ENCODE measurements around the gene HYDIN. TPM values are rescaled to one million over a fixed set of nuclear protein-coding genes. Genes with fewer than 3 reads are reported as not detected.

HYDIN gene
- total and polyA plus RNA-seq, 4 donors, result 2.4 to 43.3 (median 18.9) TPM

DNA sequence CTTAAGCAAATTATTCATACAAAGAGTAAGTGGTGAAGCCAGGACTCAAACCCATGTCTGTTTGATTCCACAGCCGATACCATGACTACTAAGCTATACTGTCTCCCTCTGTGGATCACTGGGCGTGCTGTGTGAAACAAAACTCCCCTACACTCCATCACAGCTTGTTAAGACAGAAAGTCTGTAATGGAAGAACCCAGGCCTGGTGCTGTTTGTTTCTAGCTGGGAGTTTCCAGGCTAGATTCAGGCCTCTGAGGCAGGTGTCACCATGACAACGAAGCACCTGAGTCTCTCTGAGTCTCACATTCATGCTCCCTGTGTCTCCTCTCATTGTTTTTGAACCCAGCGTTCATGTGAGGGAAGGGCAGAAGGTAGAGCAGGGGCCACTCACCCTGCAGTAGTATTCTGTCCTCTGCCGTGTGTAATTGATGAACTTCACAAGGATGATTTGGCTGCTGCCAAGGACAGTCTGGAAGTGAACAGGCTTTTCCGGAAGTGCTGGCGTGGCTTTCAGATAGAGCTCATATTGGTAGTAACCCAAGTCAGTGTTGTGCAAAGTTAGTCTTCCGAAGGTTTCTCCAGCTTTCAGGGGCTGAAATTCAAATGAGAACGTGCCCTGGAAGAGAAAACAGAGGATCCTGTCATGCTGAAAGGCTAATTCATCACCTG is 421.0 kb downstream of the HYDIN start:
- Histone ChIP-seq H3K4me3 (no peak overlapping the region), H3K9me3 (ENCODE audit: control insufficient read depth in 4 of 4, insufficient read depth in 3 of 4, low read length in 3 of 4) (no peaks in the 10 kb centered on the region), H3K9ac (ENCODE audit: insufficient read depth in 1 of 2, low read length in 2 of 2) (no peak overlapping the region), H3K4me1 (ENCODE audit: control insufficient read depth in 5 of 5, insufficient read depth in 5 of 5, low read length in 5 of 5) (no peaks in the 10 kb centered on the region), H3K27ac (ENCODE audit: low read depth in 1 of 2, low read length in 1 of 2) (no peak overlapping the region), H3K36me3 (ENCODE audit: control insufficient read depth in 4 of 4, insufficient read depth in 4 of 4, low read length in 4 of 4) (no peaks in the 10 kb centered on the region), H3K27me3 (ENCODE audit: control insufficient read depth in 3 of 3, insufficient read depth in 3 of 3, low read length in 2 of 3) (peaks cover 0 to 3% (median 2%) of the 10 kb centered on the region in 3 donors)
- ATAC-seq (ENCODE audit: insufficient read depth, low FRiP score) (no peak), DNase-seq (no peak)
- WGBS, 2 donors, result 70 to 75% methylated on average over 9 of the region's 9 CpGs
- TF ChIP-seq, protein P1, sequence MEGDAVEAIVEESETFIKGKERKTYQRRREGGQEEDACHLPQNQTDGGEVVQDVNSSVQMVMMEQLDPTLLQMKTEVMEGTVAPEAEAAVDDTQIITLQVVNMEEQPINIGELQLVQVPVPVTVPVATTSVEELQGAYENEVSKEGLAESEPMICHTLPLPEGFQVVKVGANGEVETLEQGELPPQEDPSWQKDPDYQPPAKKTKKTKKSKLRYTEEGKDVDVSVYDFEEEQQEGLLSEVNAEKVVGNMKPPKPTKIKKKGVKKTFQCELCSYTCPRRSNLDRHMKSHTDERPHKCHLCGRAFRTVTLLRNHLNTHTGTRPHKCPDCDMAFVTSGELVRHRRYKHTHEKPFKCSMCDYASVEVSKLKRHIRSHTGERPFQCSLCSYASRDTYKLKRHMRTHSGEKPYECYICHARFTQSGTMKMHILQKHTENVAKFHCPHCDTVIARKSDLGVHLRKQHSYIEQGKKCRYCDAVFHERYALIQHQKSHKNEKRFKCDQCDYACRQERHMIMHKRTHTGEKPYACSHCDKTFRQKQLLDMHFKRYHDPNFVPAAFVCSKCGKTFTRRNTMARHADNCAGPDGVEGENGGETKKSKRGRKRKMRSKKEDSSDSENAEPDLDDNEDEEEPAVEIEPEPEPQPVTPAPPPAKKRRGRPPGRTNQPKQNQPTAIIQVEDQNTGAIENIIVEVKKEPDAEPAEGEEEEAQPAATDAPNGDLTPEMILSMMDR (IDR thresholded peaks at IDR 0.05; ENCODE audit: control extremely low read depth, extremely low read depth), result no peak

DNA sequence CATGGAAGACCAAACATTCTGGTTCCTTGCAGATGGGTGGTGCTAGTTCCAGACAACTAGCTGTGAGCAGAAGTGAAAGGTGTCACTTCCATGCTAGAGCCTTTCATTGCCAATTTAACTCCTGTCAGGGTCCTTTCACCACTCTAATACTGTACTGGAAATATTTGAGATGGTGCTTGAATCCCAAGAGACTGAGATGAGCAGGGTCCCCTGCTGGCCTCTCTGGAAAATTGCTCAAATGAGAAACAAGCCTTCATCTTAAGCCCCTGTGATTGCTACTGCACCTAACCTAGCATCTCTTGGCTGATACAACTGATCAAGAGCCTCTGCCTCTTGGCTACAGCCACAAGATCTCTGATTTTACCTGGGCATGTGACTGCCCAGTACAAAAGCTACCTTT is 422.2 kb downstream of the HYDIN start:
- peaks cover 0 to 4% (median 0%) of the 10 kb centered on the region in 4 donors for H3K9me3 ChIP-seq (ENCODE audit: control insufficient read depth in 4 of 4, insufficient read depth in 3 of 4, low read length in 3 of 4)
- no peak overlapping the region for H3K27ac ChIP-seq (ENCODE audit: low read depth in 1 of 2, low read length in 1 of 2)
- TF ChIP-seq, protein P1 (IDR thresholded peaks at IDR 0.05; ENCODE audit: control extremely low read depth, extremely low read depth), result no peak
- no peaks in the 10 kb centered on the region for H3K36me3 ChIP-seq (ENCODE audit: control insufficient read depth in 4 of 4, insufficient read depth in 4 of 4, low read length in 4 of 4)
- H3K4me3 ChIP-seq, result no peak overlapping the region
- ATAC-seq (ENCODE audit: insufficient read depth, low FRiP score), result no peak
- no peak for DNase-seq
- no peak overlapping the region for H3K9ac ChIP-seq (ENCODE audit: insufficient read depth in 1 of 2, low read length in 2 of 2)
- peaks cover 0 to 3% (median 2%) of the 10 kb centered on the region in 3 donors for H3K27me3 ChIP-seq (ENCODE audit: control insufficient read depth in 3 of 3, insufficient read depth in 3 of 3, low read length in 2 of 3)
- H3K4me1 ChIP-seq (ENCODE audit: control insufficient read depth in 5 of 5, insufficient read depth in 5 of 5, low read length in 5 of 5), result no peaks in the 10 kb centered on the region

DNA sequence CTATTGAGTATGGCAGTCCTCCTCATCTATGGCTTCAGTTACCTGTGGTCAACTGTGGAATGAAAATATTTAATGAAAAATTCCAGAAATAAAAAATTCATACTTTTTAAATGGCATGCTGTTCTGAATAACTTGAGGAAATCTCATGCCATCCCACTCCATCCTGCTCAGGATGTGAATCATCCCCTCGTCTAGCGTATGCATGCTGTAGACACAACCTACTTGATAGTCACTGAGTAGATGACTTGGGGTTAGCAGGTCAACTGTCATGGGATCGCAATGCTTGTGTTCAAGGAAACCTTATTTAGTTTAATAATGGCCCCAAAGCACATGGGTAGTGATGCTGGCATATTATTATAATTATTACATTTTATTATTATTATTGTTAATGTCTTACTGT is 424.7 kb downstream of the HYDIN start:
- no peak for ATAC-seq (ENCODE audit: insufficient read depth, low FRiP score)

More for the DNA sequence above, 424.7 kb downstream of the HYDIN start:
- no peaks in the 10 kb centered on the region for H3K4me1 ChIP-seq (ENCODE audit: control insufficient read depth in 5 of 5, insufficient read depth in 5 of 5, low read length in 5 of 5)
- no peak overlapping the region for H3K27ac ChIP-seq (ENCODE audit: low read depth in 1 of 2, low read length in 1 of 2)
- H3K36me3 ChIP-seq (ENCODE audit: control insufficient read depth in 4 of 4, insufficient read depth in 4 of 4, low read length in 4 of 4), result no peaks in the 10 kb centered on the region
- H3K9ac ChIP-seq (ENCODE audit: insufficient read depth in 1 of 2, low read length in 2 of 2), result no peak overlapping the region
- H3K9me3 ChIP-seq (ENCODE audit: control insufficient read depth in 4 of 4, insufficient read depth in 3 of 4, low read length in 3 of 4), result peaks cover 0 to 4% (median 0%) of the 10 kb centered on the region in 4 donors
- H3K27me3 ChIP-seq (ENCODE audit: control insufficient read depth in 3 of 3, insufficient read depth in 3 of 3, low read length in 2 of 3), result peaks cover 0 to 3% (median 2%) of the 10 kb centered on the region in 3 donors
- no peak for DNase-seq
- TF ChIP-seq, protein P1 (IDR thresholded peaks at IDR 0.05; ENCODE audit: control extremely low read depth, extremely low read depth), result no peak
- no peak overlapping the region for H3K4me3 ChIP-seq
- WGBS, 2 donors, result 68 to 81% methylated on average over 3 of the region's 3 CpGs
